OCI-LY1 (cell line): ENCODE data around the gene DPP6.

Source experiments
- H2AFZ ChIP-seq: fragments of 200-600 bp; sonication (generic), shearing (Covaris generic); 2 replicates; pipeline ENCODE4 v1.6.0; 2014; ENCODE audit warnings: antibody characterized with exemption, mild to moderate bottlenecking, low read length
- H3F3A ChIP-seq: fragments of 200-600 bp; sonication (generic), shearing (Covaris generic); 2 replicates; pipeline ENCODE4 v1.6.0; 2014; ENCODE audit warnings: mild to moderate bottlenecking, antibody characterized with exemption, low read length, moderate library complexity; ENCODE audit not compliant: insufficient read depth
- H3K27ac ChIP-seq: fragments of 200-600 bp; sonication (generic); 2 replicates; pipeline ENCODE4 v1.5.1; 2014; ENCODE audit warnings: low read length, mixed run types, mild to moderate bottlenecking, low read depth; ENCODE audit not compliant: poor library complexity, severe bottlenecking
- H3K27me3 ChIP-seq: fragments of 200-600 bp; sonication (generic); 2 replicates; pipeline ENCODE4 v1.6.0; 2014; ENCODE audit warnings: antibody characterized with exemption, mild to moderate bottlenecking, low read length, moderate library complexity; ENCODE audit not compliant: insufficient read depth
- H3K36me3 ChIP-seq: fragments of 200-600 bp; sonication (generic); 2 replicates; pipeline ENCODE4 v1.6.1; 2014; ENCODE audit warnings: mild to moderate bottlenecking, antibody characterized with exemption, low read length, moderate library complexity, mixed read lengths; ENCODE audit not compliant: insufficient read depth
- H3K4me1 ChIP-seq: fragments of 200-600 bp; sonication (generic); 2 replicates; pipeline ENCODE4 v1.5.1; 2014; ENCODE audit warnings: mild to moderate bottlenecking, low read length, moderate library complexity; ENCODE audit not compliant: insufficient read depth, severe bottlenecking
- H3K4me2 ChIP-seq: fragments of 200-600 bp; sonication (generic), shearing (Covaris generic); 2 replicates; pipeline ENCODE4 v1.6.1; 2014; ENCODE audit warnings: low read length
- H3K4me3 ChIP-seq: fragments of 200-600 bp; sonication (generic); 2 replicates; pipeline ENCODE4 v1.5.1; 2014; ENCODE audit warnings: low read length, low read depth, mild to moderate bottlenecking, mixed read lengths; ENCODE audit not compliant: poor library complexity, severe bottlenecking
- H3K79me2 ChIP-seq: fragments of 200-600 bp; shearing (Covaris generic); 2 replicates; pipeline ENCODE4 v1.6.1; 2016; ENCODE audit warnings: mixed run types, low read length, mixed read lengths; ENCODE audit not compliant: insufficient read depth
- H3K9ac ChIP-seq: fragments of 200-600 bp; sonication (generic), shearing (Covaris generic); 2 replicates; pipeline ENCODE4 v1.6.1; 2014; ENCODE audit warnings: mild to moderate bottlenecking, low read length, mixed read lengths
- H3K9me2 ChIP-seq: fragments of 200-600 bp; sonication (generic), shearing (Covaris generic); 2 replicates; pipeline ENCODE4 v1.6.1; 2014; ENCODE audit warnings: low read depth, mild to moderate bottlenecking, low read length, mixed read lengths
- H3K9me3 ChIP-seq: fragments of 200-600 bp; shearing (Covaris generic); 2 replicates; pipeline ENCODE4 v1.6.1; 2014; ENCODE audit warnings: low read length, mixed read lengths
- H4K20me1 ChIP-seq: fragments of 200-600 bp; sonication (generic), shearing (Covaris generic); 2 replicates; pipeline ENCODE4 v1.6.0; 2016; ENCODE audit warnings: mild to moderate bottlenecking, low read length; ENCODE audit not compliant: insufficient read depth
- EZH2 ChIP-seq: fragments of 200-600 bp; sonication (generic), shearing (Covaris generic); IDR thresholded peaks from 2 replicates; pipeline ENCODE4 v1.8.0; 2017; ENCODE audit warnings: borderline replicate concordance, mixed run types, mild to moderate bottlenecking, antibody characterized with exemption, low read length, moderate library complexity, mixed read lengths
- TF ChIP-seq, protein P1 (sequence below): fragments of 200-600 bp; sonication (generic), shearing (Covaris generic); IDR thresholded peaks from 2 replicates; pipeline ENCODE4 v1.5.1; 2017; ENCODE audit warnings: mild to moderate bottlenecking, antibody characterized with exemption, low read length, moderate library complexity, mixed read lengths

DPP6 gene

GRCh38 chr7:154874409-154875113 is 822.4 kb downstream of the DPP6 start:
- Histone ChIP-seq H3K27me3 (peaks cover 6% of the 10 kb centered on the region; the same call in 1 of the 2 replicates), H3K27ac (no peak overlapping the region), H4K20me1 (no peaks in the 10 kb centered on the region), H3K9me3 (no peaks in the 10 kb centered on the region), H3K9me2 (no peaks in the 10 kb centered on the region), H2AFZ (no peak overlapping the region), H3K4me1 (no peaks in the 10 kb centered on the region), H3K9ac (no peak overlapping the region), H3K36me3 (no peaks in the 10 kb centered on the region), H3F3A (no peaks in the 10 kb centered on the region), H3K79me2 (no peaks in the 10 kb centered on the region), H3K4me3 (no peak overlapping the region), H3K4me2 (no peak overlapping the region)
- TF ChIP-seq, protein P1, sequence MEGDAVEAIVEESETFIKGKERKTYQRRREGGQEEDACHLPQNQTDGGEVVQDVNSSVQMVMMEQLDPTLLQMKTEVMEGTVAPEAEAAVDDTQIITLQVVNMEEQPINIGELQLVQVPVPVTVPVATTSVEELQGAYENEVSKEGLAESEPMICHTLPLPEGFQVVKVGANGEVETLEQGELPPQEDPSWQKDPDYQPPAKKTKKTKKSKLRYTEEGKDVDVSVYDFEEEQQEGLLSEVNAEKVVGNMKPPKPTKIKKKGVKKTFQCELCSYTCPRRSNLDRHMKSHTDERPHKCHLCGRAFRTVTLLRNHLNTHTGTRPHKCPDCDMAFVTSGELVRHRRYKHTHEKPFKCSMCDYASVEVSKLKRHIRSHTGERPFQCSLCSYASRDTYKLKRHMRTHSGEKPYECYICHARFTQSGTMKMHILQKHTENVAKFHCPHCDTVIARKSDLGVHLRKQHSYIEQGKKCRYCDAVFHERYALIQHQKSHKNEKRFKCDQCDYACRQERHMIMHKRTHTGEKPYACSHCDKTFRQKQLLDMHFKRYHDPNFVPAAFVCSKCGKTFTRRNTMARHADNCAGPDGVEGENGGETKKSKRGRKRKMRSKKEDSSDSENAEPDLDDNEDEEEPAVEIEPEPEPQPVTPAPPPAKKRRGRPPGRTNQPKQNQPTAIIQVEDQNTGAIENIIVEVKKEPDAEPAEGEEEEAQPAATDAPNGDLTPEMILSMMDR, result no peak
- TF ChIP-seq EZH2, result no peak

GRCh38 chr7:154875297-154875696 is 823.1 kb downstream of the DPP6 start:
- no peak overlapping the region for H3K4me2 ChIP-seq
- H3K9ac ChIP-seq, result no peak overlapping the region
- H3K9me3 ChIP-seq, result no peaks in the 10 kb centered on the region
- no peak overlapping the region for H3K4me3 ChIP-seq
- no peak overlapping the region for H2AFZ ChIP-seq
- no peaks in the 10 kb centered on the region for H3F3A ChIP-seq
- no peaks in the 10 kb centered on the region for H3K79me2 ChIP-seq
- no peaks in the 10 kb centered on the region for H4K20me1 ChIP-seq
- H3K36me3 ChIP-seq, result no peaks in the 10 kb centered on the region
- no peak overlapping the region for H3K27ac ChIP-seq
- peaks cover 6% of the 10 kb centered on the region; the same call in 1 of the 2 replicates for H3K27me3 ChIP-seq
- H3K9me2 ChIP-seq, result no peaks in the 10 kb centered on the region
- TF ChIP-seq, protein P1, result no peak
- TF ChIP-seq EZH2, result no peak
- H3K4me1 ChIP-seq, result no peaks in the 10 kb centered on the region

- Histone ChIP-seq H3K36me3 (no peaks in the 10 kb centered on the region), H3K4me1 (no peaks in the 10 kb centered on the region), H3K27me3 (peaks cover 6% of the 10 kb centered on the region; the same call in 1 of the 2 replicates), H3K4me3 (no peak overlapping the region), H3K9me3 (no peaks in the 10 kb centered on the region), H3K9me2 (no peaks in the 10 kb centered on the region), H2AFZ (no peak overlapping the region), H4K20me1 (no peaks in the 10 kb centered on the region), H3K4me2 (no peak overlapping the region), H3F3A (no peaks in the 10 kb centered on the region), H3K27ac (no peak overlapping the region), H3K9ac (no peak overlapping the region), H3K79me2 (no peaks in the 10 kb centered on the region)
- no peak for TF ChIP-seq EZH2
- TF ChIP-seq, protein P1, result no peak
Observed at GRCh38 chr7:154876516-154876915, 824.3 kb downstream of the DPP6 start.
